OCI-LY1 (cell line): ENCODE measurements around the gene CTNNA2.

Experiments used
- H2AFZ ChIP-seq: fragments of 200-600 bp; sonication (generic), shearing (Covaris generic); 2 replicates; pipeline ENCODE4 v1.6.0; 2014; ENCODE audit warnings: antibody characterized with exemption, mild to moderate bottlenecking, low read length
- H3F3A ChIP-seq: fragments of 200-600 bp; sonication (generic), shearing (Covaris generic); 2 replicates; pipeline ENCODE4 v1.6.0; 2014; ENCODE audit warnings: mild to moderate bottlenecking, antibody characterized with exemption, low read length, moderate library complexity; ENCODE audit not compliant: insufficient read depth
- H3K27ac ChIP-seq: fragments of 200-600 bp; sonication (generic); 2 replicates; pipeline ENCODE4 v1.5.1; 2014; ENCODE audit warnings: low read length, mixed run types, mild to moderate bottlenecking, low read depth; ENCODE audit not compliant: poor library complexity, severe bottlenecking
- H3K27me3 ChIP-seq: fragments of 200-600 bp; sonication (generic); 2 replicates; pipeline ENCODE4 v1.6.0; 2014; ENCODE audit warnings: antibody characterized with exemption, mild to moderate bottlenecking, low read length, moderate library complexity; ENCODE audit not compliant: insufficient read depth
- H3K36me3 ChIP-seq: fragments of 200-600 bp; sonication (generic); 2 replicates; pipeline ENCODE4 v1.6.1; 2014; ENCODE audit warnings: mild to moderate bottlenecking, antibody characterized with exemption, low read length, moderate library complexity, mixed read lengths; ENCODE audit not compliant: insufficient read depth
- H3K4me1 ChIP-seq: fragments of 200-600 bp; sonication (generic); 2 replicates; pipeline ENCODE4 v1.5.1; 2014; ENCODE audit warnings: mild to moderate bottlenecking, low read length, moderate library complexity; ENCODE audit not compliant: insufficient read depth, severe bottlenecking
- H3K4me2 ChIP-seq: fragments of 200-600 bp; sonication (generic), shearing (Covaris generic); 2 replicates; pipeline ENCODE4 v1.6.1; 2014; ENCODE audit warnings: low read length
- H3K4me3 ChIP-seq: fragments of 200-600 bp; sonication (generic); 2 replicates; pipeline ENCODE4 v1.5.1; 2014; ENCODE audit warnings: low read length, low read depth, mild to moderate bottlenecking, mixed read lengths; ENCODE audit not compliant: poor library complexity, severe bottlenecking
- H3K79me2 ChIP-seq: fragments of 200-600 bp; shearing (Covaris generic); 2 replicates; pipeline ENCODE4 v1.6.1; 2016; ENCODE audit warnings: mixed run types, low read length, mixed read lengths; ENCODE audit not compliant: insufficient read depth
- H3K9ac ChIP-seq: fragments of 200-600 bp; sonication (generic), shearing (Covaris generic); 2 replicates; pipeline ENCODE4 v1.6.1; 2014; ENCODE audit warnings: mild to moderate bottlenecking, low read length, mixed read lengths
- H3K9me2 ChIP-seq: fragments of 200-600 bp; sonication (generic), shearing (Covaris generic); 2 replicates; pipeline ENCODE4 v1.6.1; 2014; ENCODE audit warnings: low read depth, mild to moderate bottlenecking, low read length, mixed read lengths
- H3K9me3 ChIP-seq: fragments of 200-600 bp; shearing (Covaris generic); 2 replicates; pipeline ENCODE4 v1.6.1; 2014; ENCODE audit warnings: low read length, mixed read lengths
- H4K20me1 ChIP-seq: fragments of 200-600 bp; sonication (generic), shearing (Covaris generic); 2 replicates; pipeline ENCODE4 v1.6.0; 2016; ENCODE audit warnings: mild to moderate bottlenecking, low read length; ENCODE audit not compliant: insufficient read depth
- EZH2 ChIP-seq: fragments of 200-600 bp; sonication (generic), shearing (Covaris generic); IDR thresholded peaks from 2 replicates; pipeline ENCODE4 v1.8.0; 2017; ENCODE audit warnings: borderline replicate concordance, mixed run types, mild to moderate bottlenecking, antibody characterized with exemption, low read length, moderate library complexity, mixed read lengths
- TF ChIP-seq, protein P1 (sequence below): fragments of 200-600 bp; sonication (generic), shearing (Covaris generic); IDR thresholded peaks from 2 replicates; pipeline ENCODE4 v1.5.1; 2017; ENCODE audit warnings: mild to moderate bottlenecking, antibody characterized with exemption, low read length, moderate library complexity, mixed read lengths

CTNNA2 gene

GRCh38 chr2:80166483-80167171 is 653.8 kb downstream of the CTNNA2 start:
- no peak overlapping the region for H3K27ac ChIP-seq
- no peak overlapping the region for H2AFZ ChIP-seq
- H3K9ac ChIP-seq = no peak overlapping the region
- no peaks in the 10 kb centered on the region for H3F3A ChIP-seq
- no peaks in the 10 kb centered on the region for H3K9me3 ChIP-seq
- no peak overlapping the region for H3K4me3 ChIP-seq
- H3K79me2 ChIP-seq = no peaks in the 10 kb centered on the region
- no peaks in the 10 kb centered on the region for H3K36me3 ChIP-seq
- no peaks in the 10 kb centered on the region for H3K27me3 ChIP-seq
- H3K9me2 ChIP-seq = no peaks in the 10 kb centered on the region
- no peaks in the 10 kb centered on the region for H3K4me1 ChIP-seq
- TF ChIP-seq EZH2 = no peak
- TF ChIP-seq, protein P1, sequence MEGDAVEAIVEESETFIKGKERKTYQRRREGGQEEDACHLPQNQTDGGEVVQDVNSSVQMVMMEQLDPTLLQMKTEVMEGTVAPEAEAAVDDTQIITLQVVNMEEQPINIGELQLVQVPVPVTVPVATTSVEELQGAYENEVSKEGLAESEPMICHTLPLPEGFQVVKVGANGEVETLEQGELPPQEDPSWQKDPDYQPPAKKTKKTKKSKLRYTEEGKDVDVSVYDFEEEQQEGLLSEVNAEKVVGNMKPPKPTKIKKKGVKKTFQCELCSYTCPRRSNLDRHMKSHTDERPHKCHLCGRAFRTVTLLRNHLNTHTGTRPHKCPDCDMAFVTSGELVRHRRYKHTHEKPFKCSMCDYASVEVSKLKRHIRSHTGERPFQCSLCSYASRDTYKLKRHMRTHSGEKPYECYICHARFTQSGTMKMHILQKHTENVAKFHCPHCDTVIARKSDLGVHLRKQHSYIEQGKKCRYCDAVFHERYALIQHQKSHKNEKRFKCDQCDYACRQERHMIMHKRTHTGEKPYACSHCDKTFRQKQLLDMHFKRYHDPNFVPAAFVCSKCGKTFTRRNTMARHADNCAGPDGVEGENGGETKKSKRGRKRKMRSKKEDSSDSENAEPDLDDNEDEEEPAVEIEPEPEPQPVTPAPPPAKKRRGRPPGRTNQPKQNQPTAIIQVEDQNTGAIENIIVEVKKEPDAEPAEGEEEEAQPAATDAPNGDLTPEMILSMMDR = no peak
- no peaks in the 10 kb centered on the region for H4K20me1 ChIP-seq
- no peak overlapping the region for H3K4me2 ChIP-seq

DNA sequence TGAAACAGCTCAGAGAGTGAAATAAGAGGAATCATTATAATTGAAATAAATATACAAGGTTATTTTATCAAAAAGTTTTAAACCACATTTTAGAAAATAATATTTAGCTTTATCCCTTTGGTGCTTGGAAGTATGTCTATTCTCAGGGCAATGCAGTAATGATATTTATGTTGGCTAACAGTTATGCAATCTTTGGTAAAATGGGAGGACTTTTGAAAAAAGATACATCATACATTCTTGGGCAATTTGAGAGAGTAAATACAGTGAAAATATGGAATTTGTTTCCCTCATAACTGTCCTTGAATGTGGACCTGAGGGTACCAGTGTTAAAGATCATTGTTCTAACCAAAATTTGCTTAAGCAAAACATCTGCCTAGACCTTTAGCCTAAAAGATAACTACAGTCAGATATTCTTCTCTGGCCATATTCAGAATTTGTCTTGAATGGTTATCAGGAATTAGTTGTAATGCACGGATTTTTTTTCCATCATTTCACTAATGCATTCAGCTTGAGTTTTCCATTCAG is 654.5 kb downstream of the CTNNA2 start:
- Histone ChIP-seq H3K27ac (no peak overlapping the region), H3K27me3 (no peaks in the 10 kb centered on the region), H3K4me2 (no peak overlapping the region), H3K36me3 (no peaks in the 10 kb centered on the region), H2AFZ (no peak overlapping the region), H3K4me3 (no peak overlapping the region), H3K79me2 (no peaks in the 10 kb centered on the region), H3K9me3 (no peaks in the 10 kb centered on the region), H4K20me1 (no peaks in the 10 kb centered on the region), H3K4me1 (no peaks in the 10 kb centered on the region), H3K9me2 (no peaks in the 10 kb centered on the region), H3F3A (no peaks in the 10 kb centered on the region), H3K9ac (no peak overlapping the region)
- TF ChIP-seq, protein P1 = no peak
- no peak for TF ChIP-seq EZH2

DNA sequence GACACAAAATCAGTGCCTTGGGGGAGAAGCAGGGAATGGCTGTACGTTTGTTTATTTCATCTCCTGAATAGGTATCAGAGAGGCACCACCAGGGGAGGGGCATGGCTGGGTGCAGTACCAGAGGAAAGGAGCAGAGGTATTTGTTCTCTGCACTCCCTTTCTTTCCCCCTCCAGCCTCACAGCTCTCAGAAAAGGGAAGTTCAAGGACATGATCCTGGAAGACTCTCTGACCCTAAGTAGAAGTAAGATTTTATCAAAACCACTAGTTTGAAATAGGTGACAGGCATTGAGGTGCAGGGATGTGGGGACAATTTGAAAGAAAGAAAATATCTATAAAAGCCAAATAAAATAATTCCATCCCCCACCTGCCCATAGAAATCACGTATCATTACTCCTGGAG is 655.2 kb downstream of the CTNNA2 start:
- Histone ChIP-seq H3K27me3 (no peaks in the 10 kb centered on the region), H3K4me2 (no peak overlapping the region)

More for the DNA sequence above, 655.2 kb downstream of the CTNNA2 start:
- H3K4me1 ChIP-seq = no peaks in the 10 kb centered on the region
- no peaks in the 10 kb centered on the region for H3F3A ChIP-seq
- H4K20me1 ChIP-seq = no peaks in the 10 kb centered on the region
- no peaks in the 10 kb centered on the region for H3K9me3 ChIP-seq
- no peak overlapping the region for H3K27ac ChIP-seq
- H3K36me3 ChIP-seq = no peaks in the 10 kb centered on the region
- TF ChIP-seq, protein P1 = no peak
- TF ChIP-seq EZH2 = no peak
- H2AFZ ChIP-seq = no peak overlapping the region
- H3K4me3 ChIP-seq = no peak overlapping the region
- H3K9me2 ChIP-seq = no peaks in the 10 kb centered on the region
- H3K79me2 ChIP-seq = no peaks in the 10 kb centered on the region
- no peak overlapping the region for H3K9ac ChIP-seq
